HG03280 (cell line): ENCODE results near the gene CRY1.
"Not testable (repeated sequence)": the region's sequence is repeated elsewhere in the genome, so short reads cannot be mapped to it uniquely, and the experiment has no call there.

Experiments
- ATAC-seq: cut with Tn5 transposase; IDR thresholded peaks from one replicate; pipeline ENCODE4 v1.9.1; 2021; ENCODE audit warnings: mild to moderate bottlenecking, moderate library complexity; ENCODE audit not compliant: unreplicated experiment

Gene CRY1

DNA sequence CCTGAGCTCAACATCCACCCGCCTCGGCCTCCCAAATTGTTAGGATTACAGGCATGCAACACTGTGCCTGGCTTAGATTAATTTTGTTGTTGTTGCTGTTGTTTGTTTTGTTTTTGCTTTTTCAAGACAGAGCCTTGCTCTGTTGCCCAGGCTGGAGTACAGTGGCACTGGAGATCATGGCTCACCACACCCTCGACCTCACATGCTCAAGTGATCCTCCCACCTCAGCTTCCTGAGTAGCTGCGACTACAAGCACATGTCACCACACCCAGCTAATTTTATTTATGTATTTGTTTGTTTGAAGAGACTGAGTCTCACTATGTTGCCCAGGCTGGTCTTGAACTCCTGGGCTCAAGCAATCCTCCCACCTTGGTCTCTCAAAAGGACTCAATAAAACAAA lies 26.7 kb downstream of the CRY1 start:
- ATAC-seq = no peak

DNA sequence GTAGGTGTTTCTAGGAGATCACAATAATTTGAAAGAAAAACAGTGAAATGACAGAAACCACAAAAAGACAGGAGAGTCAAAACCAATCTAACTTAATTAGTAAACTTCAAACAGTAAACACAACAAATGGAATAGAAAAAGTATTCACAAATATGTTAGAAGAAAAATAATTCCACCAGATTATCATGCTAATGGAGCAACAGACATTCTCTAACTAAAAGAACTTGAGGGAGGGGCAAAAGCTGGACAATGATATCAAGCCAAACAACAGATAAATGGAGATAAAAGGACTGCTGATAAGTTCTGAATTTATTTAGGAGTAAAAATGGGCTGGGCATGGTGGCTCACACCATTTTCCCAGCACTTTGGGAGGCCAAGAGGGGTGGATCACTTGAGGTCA lies 28.7 kb downstream of the CRY1 start:
- no peak for ATAC-seq

DNA sequence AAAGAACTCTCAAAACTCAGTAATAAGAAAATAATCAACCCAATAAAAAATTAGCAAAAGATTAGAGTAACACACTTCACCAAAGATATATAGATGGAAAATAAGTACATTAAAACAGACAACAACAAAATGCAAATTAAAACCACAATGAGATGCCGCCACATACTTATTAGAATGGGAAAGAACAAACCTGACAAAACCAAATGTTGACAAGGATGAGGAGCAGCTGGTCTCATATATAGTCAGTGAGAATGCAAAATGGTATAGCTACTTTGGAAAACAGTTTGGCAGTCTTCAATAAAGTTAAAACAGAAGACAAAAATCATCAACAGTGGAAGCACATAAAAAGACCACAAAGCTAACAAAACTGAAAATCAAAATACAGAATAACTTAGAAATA lies 29.1 kb downstream of the CRY1 start:
- no peak for ATAC-seq

DNA sequence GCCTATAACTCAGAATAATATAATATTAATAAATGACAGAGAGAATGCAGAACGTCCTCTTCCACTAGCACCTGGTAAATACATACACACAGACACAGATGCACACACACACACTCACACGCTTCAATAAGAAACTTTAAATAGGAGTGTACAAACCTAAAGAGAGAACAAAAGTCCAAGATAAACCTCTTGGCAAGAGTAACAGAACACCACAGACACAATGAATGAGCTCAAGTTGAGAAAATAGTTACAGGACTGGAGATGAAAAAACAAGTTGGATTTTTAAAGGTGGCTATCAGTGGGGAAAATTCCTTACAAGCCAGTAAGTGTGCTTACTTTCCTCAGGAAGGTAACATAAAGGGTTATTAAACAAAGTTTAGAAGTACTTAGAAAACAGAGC lies 35.2 kb downstream of the CRY1 start:
- no peak for ATAC-seq

DNA sequence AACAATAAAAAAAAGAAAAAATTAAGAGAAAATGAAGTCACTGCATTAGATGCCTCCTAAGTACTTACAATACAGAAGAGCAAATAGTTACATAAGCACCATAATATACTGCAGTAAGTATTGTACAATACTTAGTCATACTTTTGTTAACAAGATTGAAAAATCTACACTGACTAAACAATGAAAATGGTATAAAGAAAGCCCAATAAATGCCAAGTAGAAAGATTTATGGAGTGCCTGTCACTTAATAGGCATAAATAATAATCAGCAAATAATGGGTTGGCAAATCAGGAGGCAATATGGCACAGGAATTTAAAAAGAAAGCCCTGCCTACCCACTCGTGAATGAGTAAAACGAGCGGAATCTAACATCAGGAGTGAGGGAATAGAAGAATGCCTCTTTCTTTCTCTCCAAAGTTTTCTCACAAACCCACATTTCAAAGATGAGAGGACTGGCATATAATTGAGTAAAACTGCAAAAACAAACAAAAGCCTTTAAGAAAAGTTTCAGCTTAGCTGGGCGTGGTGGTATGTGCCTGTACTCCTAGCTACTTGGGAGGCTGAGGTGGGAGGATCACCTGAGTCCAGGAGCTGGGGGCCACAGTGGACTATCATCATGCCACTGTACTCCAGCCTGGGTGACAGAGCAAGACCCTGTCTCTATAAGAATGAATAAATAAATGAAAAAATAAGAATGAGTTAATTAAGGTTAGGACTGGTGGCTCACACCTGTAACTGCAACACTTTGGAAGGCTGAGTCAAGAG lies 36.1 kb downstream of the CRY1 start:
- no peak for ATAC-seq

DNA sequence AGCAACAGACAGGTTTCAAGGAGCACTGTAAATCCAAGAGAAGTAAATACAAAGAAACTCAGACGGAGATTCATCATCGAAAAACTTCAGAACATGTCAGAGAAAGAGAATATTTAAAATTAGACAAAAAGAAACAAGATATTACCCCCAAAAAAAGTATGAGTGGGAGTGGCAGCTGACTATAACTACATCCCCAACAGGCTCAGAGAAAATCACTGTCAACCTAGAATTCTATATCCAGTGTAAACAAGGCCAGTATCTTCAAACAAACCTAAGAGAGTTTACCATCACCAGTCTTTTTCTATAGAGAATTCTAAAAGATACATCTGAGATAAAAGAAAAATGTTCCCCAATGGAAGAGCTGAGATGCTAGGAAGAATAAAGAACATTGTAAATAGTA lies 39.6 kb downstream of the CRY1 start:
- ATAC-seq = no peak

DNA sequence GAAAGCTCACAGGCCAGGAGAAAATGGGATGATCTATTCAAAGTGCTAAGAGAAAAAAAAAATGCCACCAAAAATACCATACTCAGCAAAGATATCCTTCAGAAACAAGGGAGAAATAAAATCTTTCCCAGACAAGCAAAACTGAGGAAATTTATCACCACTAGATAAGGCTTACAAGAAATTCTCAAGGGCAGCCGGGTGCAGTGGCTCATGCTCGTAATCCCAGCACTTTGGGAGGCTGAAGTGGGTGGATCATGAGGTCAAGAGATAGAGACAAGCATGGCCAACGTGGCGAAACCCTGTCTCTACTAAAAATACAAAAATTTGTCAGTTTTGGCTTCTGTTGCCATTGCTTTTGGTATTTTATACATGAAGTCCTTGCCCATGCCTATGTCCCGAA lies 48.2 kb downstream of the CRY1 start:
- ATAC-seq = no peak

DNA sequence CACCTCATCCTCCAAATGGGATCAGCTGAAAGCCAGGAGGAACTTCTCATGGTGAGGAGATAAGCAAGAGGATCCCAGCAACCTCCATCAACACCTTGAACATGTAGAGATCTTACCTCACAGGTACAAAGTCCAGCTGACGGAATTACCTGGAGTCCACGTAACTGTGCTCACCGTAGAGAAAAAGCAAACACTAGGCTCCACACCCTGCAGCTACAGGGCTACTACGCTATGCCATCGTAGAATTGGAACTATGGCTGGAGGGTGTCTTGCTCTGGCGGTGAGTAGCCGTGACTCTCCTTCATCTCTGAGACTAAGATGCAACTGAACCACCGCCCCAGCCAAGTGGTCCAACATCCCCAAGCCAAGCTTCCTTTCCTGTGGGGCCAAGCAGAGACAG lies 50.5 kb downstream of the CRY1 start:
- ATAC-seq = no peak

DNA sequence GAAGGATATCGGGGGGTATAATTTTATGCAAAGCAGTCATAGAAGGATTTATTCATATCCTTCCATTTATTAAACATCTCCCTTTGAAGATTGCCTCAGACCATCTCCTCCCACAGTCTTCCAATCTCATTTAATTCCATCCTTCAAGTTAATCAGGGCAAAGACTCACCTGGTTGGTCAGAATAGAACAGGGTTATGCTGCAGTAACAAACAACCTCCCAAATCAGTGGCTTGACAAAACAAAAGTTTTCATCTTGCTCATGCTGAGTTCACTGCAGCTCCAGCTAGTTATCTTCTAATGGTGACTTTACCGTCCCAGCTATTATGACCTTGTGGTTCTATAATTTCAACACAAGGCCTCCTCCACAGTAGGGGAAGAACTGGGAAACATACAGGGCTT lies 57.6 kb downstream of the CRY1 start:
- no peak for ATAC-seq

DNA sequence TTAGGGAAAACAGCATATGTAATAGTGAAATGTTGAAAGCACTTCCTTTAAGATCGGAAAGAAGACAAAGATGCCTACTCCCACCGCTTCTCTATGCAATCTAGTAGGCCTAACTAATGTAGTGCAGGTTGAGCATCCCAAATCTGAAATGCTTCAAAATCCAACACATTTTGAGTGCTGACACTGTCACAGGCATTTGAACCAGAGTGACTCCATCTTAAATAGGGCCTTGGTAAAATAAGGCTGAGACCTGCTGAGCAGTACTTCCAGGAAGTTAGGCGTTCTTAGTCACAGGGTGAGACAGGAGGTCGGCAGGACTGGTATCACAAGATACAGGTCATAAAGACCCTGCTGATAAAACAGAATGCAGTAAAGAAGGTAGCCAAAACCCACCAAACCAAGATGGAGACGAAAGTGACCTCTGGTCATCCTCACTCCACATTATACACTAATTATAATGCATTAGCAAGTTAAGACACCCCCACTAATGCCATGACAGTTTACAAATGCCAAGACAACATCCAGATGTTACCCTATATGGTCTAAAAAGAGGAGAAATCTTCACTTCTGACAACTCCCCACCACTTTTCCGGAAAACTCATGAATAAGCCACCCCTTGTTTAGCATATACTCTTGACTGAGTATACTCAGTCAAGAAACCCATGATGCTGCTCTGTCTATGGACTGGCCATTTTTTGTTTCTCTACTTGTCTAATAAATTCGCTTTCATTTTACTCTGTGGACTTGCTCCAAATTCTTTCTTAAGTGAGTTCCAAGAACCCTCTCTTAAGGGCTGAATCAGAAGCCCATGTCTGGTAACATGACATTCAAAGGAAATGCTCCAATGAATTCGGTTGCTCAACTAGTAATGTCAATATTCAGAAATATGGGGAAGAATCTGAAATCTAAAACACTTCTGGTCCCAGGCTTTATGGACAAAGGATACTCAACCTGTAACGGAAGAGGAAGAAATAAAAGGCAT lies 59.3 kb downstream of the CRY1 start:
- no peak for ATAC-seq

DNA sequence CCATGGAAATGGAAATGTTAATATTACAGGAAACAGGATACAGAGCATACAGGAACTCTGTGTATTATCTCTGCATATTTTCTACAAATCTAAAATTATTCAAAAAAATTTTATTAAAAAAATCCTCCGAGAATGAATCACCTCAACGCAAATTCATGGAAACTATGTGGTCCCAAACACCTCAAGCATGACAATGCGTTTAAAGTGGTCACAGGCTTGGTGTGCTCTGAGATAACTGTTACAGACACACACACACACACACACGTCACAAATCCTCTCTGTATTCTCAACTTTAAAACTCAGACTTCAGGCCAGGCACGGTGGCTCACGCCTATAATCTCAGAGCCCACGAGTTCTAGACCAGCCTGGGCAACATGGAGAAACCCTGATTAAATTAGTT lies 61.1 kb downstream of the CRY1 start:
- no peak for ATAC-seq

DNA sequence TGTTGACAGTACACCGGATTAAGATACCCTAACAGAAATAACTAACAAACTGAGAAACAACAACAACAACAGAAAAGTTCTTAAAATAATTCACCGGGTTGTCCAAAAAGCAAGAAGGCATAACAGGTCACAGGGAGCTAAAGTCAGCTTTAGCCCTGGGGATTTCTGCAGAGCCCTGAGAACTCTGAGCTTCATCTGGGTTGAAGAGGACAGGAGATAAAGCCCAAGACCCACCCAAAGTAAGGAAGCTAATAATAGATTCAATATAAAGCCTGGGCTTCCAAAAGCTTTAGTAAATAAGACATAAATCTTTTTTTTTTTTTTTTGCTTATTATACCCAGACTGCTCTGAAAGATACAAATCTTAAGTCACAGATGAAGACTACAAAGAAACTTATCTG lies 62.3 kb downstream of the CRY1 start:
- no peak for ATAC-seq

DNA sequence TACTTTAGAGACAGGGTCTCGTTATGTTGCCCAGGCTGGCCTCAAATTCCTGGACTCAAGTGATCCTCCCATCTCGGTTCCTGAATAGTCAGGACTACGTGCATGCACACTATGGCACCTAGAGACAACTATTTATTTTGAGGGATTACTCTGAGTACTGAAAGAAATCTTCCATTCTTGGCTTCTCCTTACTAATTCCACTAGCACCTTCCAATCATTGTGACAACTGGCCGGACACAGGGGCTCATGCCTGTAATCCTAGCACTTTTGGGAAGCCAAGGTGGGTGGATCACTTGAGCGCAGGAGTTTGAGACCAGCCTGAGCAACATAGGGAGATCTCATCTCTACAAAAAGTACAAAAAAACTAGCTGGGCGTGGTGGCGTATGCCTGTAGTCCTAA lies 64.3 kb downstream of the CRY1 start:
- no peak for ATAC-seq

DNA sequence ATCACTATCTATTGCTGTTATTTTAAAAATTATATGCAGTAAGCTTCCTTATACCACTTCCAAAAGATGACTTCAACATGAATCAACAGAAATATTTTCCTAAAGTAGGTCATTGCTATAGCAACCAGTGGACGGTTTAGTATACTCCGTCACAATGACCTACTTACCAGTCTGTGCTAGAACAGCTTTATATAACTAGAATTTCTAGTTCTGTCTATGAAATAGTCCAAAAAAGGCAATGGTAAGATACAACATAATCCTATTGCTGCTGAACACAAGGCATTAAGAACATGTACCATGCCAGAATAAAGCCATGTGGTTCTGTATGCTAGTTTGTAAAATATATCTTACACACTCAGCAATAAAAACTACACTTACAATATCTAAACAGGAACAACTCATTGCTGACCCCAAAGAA lies 65.7 kb downstream of the CRY1 start:
- ATAC-seq = peak; percentile 90

DNA sequence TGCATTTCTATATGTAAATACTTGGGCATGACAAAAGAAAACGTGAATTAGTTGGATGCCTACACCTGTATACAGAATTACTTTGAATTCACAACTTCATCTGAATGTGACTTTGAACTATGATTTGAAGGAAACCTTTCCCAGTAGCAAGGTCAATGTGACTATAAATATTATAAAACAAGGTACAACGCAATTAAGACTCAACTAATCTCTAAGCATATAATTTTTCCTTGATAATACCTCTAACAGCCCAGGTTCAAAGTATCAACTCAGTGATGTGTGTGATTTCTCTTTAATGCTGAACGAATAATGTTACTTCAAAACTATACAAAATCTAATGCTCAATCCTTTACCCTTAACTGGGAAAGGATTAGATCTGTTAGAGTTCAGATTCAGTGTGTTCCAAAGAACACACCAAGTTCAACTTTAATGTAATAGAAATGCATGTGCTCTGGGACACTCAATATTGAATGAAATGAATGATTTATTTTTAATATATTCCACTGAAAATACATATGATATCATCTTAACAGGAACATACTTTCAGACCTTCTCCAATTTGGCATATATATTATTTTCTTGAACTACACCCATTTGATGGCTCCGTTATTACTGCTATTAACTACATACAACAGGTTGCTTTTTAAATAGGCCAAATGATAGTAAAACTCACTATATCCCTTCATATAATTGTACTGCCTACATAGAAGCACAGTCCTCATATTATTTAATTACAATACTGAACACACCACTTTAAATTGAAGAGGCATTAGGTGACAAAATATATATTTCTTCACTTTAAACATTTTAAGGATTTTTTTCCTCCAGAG lies 66.3 kb downstream of the CRY1 start:
- peak; percentile 5 for ATAC-seq

DNA sequence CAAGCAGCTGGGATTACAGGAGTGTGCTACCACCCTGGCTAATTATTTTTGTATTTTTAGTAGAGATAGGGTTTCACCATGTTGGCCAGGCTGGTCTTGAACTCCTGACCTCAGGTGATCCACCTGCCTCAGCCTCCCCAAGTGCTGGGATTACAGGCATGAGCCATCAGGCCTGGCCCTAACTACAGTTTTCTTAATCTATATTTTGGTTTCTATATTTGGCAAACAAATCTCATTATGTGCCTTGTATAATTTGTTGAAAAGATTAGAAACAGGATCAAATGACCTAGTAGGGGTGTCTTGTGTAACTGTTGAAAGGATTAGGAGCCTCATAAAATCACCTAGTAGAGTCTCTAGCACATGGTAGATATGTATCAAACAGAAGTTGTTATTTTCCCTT lies 67.0 kb downstream of the CRY1 start:
- ATAC-seq = not testable (repeated sequence)

DNA sequence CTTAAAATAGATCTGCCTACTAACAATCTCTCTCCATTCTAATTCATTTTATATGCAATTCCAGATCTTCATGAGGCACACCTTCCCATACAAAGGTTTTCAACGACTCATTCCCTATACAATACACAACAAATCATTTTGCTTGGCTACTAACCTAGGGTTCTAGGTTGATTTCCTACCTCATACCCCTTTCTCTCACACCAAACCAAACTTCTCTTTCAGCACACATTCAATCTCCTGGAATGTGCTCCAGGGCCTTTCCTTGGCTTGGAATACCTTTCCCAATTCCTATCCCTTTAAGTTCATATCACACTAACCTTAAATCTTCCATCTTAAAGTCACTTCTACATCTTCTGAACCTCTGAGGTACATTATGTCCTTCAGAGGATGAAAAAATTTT lies 67.7 kb downstream of the CRY1 start:
- no peak for ATAC-seq

DNA sequence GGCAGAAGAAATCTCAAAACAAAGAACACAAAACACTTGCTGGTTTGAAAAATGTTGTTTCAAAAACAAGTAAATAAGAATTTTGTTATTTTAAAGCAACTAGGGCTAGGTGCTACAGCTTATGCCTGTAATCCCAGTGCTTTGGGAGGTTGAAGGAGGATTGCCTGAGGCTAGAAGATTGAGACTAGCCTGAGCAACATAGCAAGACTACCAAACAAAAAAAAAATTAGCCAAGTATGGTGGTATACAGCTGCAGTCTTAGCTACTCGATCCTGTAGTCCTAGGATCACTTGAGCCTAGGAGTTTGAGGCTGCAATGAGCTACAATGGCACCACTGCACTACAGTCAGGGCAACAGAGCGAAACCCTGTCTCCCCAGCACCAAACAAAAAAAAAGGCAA lies 73.8 kb downstream of the CRY1 start:
- no peak for ATAC-seq

DNA sequence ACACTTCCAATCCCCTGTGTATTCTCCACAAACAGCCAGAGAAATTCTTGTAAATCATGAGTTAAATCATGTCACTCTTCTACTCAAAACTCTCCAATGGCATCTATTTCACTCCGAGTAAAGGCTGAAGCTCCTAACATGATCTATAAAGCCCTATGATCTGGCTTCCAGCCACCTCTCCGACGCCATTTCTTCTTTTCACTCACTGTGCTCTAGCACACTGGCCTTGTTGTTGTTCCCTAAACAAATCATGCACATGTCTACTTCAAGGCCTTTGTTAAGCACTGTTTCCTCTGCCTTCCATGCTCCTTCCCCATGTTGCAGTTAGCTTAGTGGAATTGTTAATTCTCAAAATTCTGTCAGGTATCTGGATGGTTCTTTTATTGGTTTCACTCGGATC lies 76.3 kb downstream of the CRY1 start:
- no peak for ATAC-seq

DNA sequence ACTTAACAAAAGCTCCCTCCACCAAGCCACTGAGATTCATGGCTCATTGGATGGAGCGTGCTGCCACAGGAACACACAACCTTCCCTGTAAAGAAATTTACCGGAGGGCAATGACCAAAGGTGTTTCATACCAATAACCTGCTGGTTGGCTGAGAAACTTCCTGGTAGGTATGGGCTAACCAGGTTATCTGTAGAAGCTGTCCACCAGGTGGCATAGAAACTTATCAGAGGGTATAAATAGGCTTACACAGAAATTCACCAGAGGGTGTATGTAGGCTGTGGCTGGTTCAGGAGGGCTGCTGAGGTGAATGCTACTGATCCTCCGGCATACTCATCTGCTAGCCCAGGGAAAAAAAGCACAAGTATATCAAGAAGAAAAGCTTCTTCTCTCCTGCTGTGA lies 79.3 kb downstream of the CRY1 start:
- no peak for ATAC-seq

DNA sequence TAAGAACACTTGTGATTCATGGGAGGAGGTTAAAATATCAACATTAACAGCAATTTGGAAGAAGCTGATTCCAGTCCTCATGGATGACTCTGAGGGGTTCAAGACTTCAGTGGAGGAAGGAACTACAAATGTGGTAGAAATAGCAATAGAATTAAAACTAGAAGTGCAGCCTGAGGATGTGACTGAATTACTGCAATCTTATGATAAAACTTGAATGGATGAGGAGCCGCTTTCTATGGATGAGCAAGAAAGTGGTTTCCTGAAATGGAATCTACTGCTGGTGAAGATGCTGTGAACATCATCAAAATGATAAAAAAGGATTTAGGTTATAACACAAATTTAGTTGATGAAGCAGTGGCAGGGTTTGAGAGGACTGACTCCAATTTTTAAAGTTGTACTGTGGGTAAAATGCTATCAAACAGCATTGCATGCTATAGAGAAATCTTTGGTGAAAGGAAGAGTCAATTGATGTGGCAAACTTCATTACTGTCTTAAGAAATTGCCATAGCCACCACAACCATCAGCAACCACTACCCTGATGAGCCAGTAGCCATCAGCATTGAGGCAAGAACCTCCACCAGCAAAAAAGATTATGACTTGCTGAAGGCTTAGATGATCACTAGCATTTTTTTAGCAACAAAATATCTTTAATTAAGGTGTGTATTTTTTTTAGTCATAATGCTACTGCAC lies 80.5 kb downstream of the CRY1 start:
- ATAC-seq = no peak
